ENCODE data around the gene PCP4L1. TPM values are rescaled to one million over a fixed set of nuclear protein-coding genes. Genes with fewer than 3 reads are reported as not detected.
A peak's percentile ranks its signal among the peaks of the same experiment; 100 is the strongest.
"Not testable (repeated sequence)": the region's sequence is repeated elsewhere in the genome, so short reads cannot be mapped to it uniquely, and the experiment has no call there.

The PCP4L1 gene
- total RNA-seq, 2 donors from 2014 or later = 7.6 to 10.1 TPM

- no peak for DNase-seq (ENCODE audit: low spot score)
- TF ChIP-seq POLR2AphosphoS5 (IDR thresholded peaks at IDR 0.05) (no peak), CTCF (IDR thresholded peaks at IDR 0.05) (no peak), POLR2A (IDR thresholded peaks at IDR 0.05) (no peak)
- intact Hi-C loops (cut with DNase I) = no loop called here
These were observed 20.5 kb upstream of the PCP4L1 start, which contains the start of gene NR1I3 for GRCh38 chr1:161238039-161238473. NR1I3 (minus strand) TSS chr1:161238203; CDS start chr1:161236565, 1,638 bp downstream.

GRCh38 chr1:161241682-161242081, 16.9 kb upstream of the PCP4L1 start:
- no peak for DNase-seq (ENCODE audit: low spot score)
- Histone ChIP-seq H3K9me3 (no peaks in the 10 kb centered on the region), H3K4me1 (replicated peaks) (no peaks in the 10 kb centered on the region), H3K27me3 (replicated peaks; ENCODE audit: insufficient read depth) (no peaks in the 10 kb centered on the region), H3K4me3 (no peak overlapping the region), H3K27ac (no peak overlapping the region), H3K36me3 (no peaks in the 10 kb centered on the region)
- intact Hi-C loops (cut with DNase I) = no loop called here
- 86% methylated on average over 3 of the region's 3 CpGs for WGBS
- TF ChIP-seq POLR2AphosphoS5 (IDR thresholded peaks at IDR 0.05) (no peak), POLR2A (IDR thresholded peaks at IDR 0.05) (no peak), CTCF (IDR thresholded peaks at IDR 0.05) (no peak)

More at GRCh38 chr1:161238039-161238473, 20.5 kb upstream of the PCP4L1 start, which contains the start of gene NR1I3:
- no peaks in the 10 kb centered on the region for H3K36me3 ChIP-seq
- no peak within 1 kb of the TSS for H3K27ac ChIP-seq
- no peak within 1 kb of the TSS for H3K4me3 ChIP-seq
- no peaks in the 10 kb centered on the region for H3K9me3 ChIP-seq
- H3K27me3 ChIP-seq (replicated peaks; ENCODE audit: insufficient read depth) = no peaks in the 10 kb centered on the region
- H3K4me1 ChIP-seq (replicated peaks) = no peaks in the 10 kb centered on the region
- 65% methylated on average over 4 of the region's 4 CpGs for WGBS

DNA sequence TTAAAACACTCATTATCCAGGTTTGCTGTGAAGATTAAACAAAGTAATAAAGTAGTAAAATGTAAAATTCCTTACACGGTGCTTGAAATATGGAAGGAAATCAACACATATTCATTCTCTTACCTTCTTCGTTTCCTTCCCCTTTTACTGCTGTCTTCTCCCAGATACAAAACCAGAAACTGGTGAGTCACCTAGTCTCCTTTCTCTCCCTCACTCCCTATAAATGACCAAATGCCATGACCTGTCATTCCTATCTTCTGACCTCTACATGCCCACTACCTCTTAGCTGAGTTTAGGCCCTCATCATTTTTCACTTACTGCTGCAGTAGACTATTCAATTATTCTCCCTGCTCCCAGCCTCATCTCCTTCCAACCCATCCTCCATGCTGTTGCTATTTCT, 16.2 kb upstream of the PCP4L1 start:
- TF ChIP-seq CTCF (IDR thresholded peaks at IDR 0.05) (no peak), POLR2A (IDR thresholded peaks at IDR 0.05) (no peak), POLR2AphosphoS5 (IDR thresholded peaks at IDR 0.05) (no peak)
- no peaks in the 10 kb centered on the region for H3K36me3 ChIP-seq
- no peaks in the 10 kb centered on the region for H3K9me3 ChIP-seq
- H3K4me3 ChIP-seq = no peak overlapping the region
- WGBS = 63% methylated on average over 2 of the region's 2 CpGs
- no peak overlapping the region for H3K27ac ChIP-seq
- H3K4me1 ChIP-seq (replicated peaks) = no peaks in the 10 kb centered on the region
- no peak for DNase-seq (ENCODE audit: low spot score)
- intact Hi-C loops (cut with DNase I) = no loop called here
- H3K27me3 ChIP-seq (replicated peaks; ENCODE audit: insufficient read depth) = no peaks in the 10 kb centered on the region

- H3K9me3 ChIP-seq = no peaks in the 10 kb centered on the region
- 50% methylated on average over 4 of the region's 4 CpGs for WGBS
- intact Hi-C loops (cut with DNase I) = no loop called here
- TF ChIP-seq POLR2AphosphoS5 (IDR thresholded peaks at IDR 0.05) = peak; percentile 72
- TF ChIP-seq POLR2A (IDR thresholded peaks at IDR 0.05) = no peak
- H3K27ac ChIP-seq = no peak overlapping the region
- DNase-seq (ENCODE audit: low spot score) = peak; percentile 72
- no peak overlapping the region for H3K4me3 ChIP-seq
- H3K36me3 ChIP-seq = no peaks in the 10 kb centered on the region
- no peaks in the 10 kb centered on the region for H3K27me3 ChIP-seq (replicated peaks; ENCODE audit: insufficient read depth)
- H3K4me1 ChIP-seq (replicated peaks) = no peaks in the 10 kb centered on the region
These were observed 13.7 kb upstream of the PCP4L1 start for GRCh38 chr1:161244888-161245287.

- WGBS = 69% methylated on average over 5 of the region's 5 CpGs
- H3K27ac ChIP-seq; DNase-seq (ENCODE audit: low spot score): not testable (repeated sequence)
These were observed 8.4 kb upstream of the PCP4L1 start for GRCh38 chr1:161250100-161250499.

GRCh38 chr1:161250829-161251228, 7.7 kb upstream of the PCP4L1 start:
- Histone ChIP-seq H3K27ac (no peak overlapping the region), H3K9me3 (no peaks in the 10 kb centered on the region), H3K27me3 (replicated peaks; ENCODE audit: insufficient read depth) (no peaks in the 10 kb centered on the region), H3K4me1 (replicated peaks) (no peaks in the 10 kb centered on the region), H3K4me3 (no peak overlapping the region), H3K36me3 (no peaks in the 10 kb centered on the region)
- DNase-seq (ENCODE audit: low spot score) = no peak
- TF ChIP-seq POLR2AphosphoS5 (IDR thresholded peaks at IDR 0.05) = no peak
- TF ChIP-seq POLR2A (IDR thresholded peaks at IDR 0.05) = no peak
- no peak for TF ChIP-seq CTCF (IDR thresholded peaks at IDR 0.05)
- intact Hi-C loops (cut with DNase I) = no loop called here
- 79% methylated on average over 7 of the region's 7 CpGs for WGBS

More at GRCh38 chr1:161250100-161250499, 8.4 kb upstream of the PCP4L1 start:
- H3K9me3 ChIP-seq; H3K4me1 ChIP-seq (replicated peaks); H3K4me3 ChIP-seq; H3K27me3 ChIP-seq (replicated peaks; ENCODE audit: insufficient read depth); H3K36me3 ChIP-seq; intact Hi-C loops (cut with DNase I): not testable (repeated sequence)

All from prostate gland (tissue), 2 donors.